Measurements from ENCODE around the gene MMAA. TPM values are rescaled to one million over a fixed set of nuclear protein-coding genes. Genes with fewer than 3 reads are reported as not detected.
A peak's percentile ranks its signal among the peaks of the same experiment; 100 is the strongest.

The MMAA gene
- total RNA-seq, 2 donors from 2014 or later: 16.7 to 17.6 TPM

- Mint-ChIP-seq H3K27ac (no peak overlapping the region), H3K9me3 (peaks cover 0 to 3% of the 10 kb centered on the region in 2 donors)
- ATAC-seq (replicated peaks in 1 of 2): peak; percentile 31 to 53
Measured at GRCh38 chr4:145697332-145697731, 78.1 kb downstream of the MMAA start.

GRCh38 chr4:145698507-145698906 lies 79.3 kb downstream of the MMAA start:
- no peak overlapping the region for H3K27ac Mint-ChIP-seq
- H3K27me3 Mint-ChIP-seq (ENCODE audit: low read depth): peaks cover 28% of the 10 kb centered on the region
- H3K9me3 Mint-ChIP-seq: peaks cover 0 to 3% of the 10 kb centered on the region in 2 donors
- ATAC-seq (replicated peaks in 1 of 2) (no peak), DNase-seq (no peak)
- H3K4me3 Mint-ChIP-seq: no peak overlapping the region
- H3K4me1 Mint-ChIP-seq (ENCODE audit: low read depth): no peaks in the 10 kb centered on the region
- H3K36me3 Mint-ChIP-seq (ENCODE audit: insufficient read depth in 2 of 2): peaks cover 0 to 2% of the 10 kb centered on the region in 2 donors

More at GRCh38 chr4:145697332-145697731, 78.1 kb downstream of the MMAA start:
- H3K36me3 Mint-ChIP-seq (ENCODE audit: insufficient read depth in 2 of 2): peaks cover 0 to 2% of the 10 kb centered on the region in 2 donors
- DNase-seq: no peak
- no peaks in the 10 kb centered on the region for H3K4me1 Mint-ChIP-seq (ENCODE audit: low read depth)
- H3K27me3 Mint-ChIP-seq (ENCODE audit: low read depth): peaks cover 28% of the 10 kb centered on the region
- no peak overlapping the region for H3K4me3 Mint-ChIP-seq

GRCh38 chr4:145703850-145704497 lies 84.8 kb downstream of the MMAA start:
- no peak overlapping the region for H3K27ac Mint-ChIP-seq
- H3K27me3 Mint-ChIP-seq (ENCODE audit: low read depth): peaks cover 13% of the 10 kb centered on the region

GRCh38 chr4:145709336-145709735 lies 90.2 kb downstream of the MMAA start:
- peak overlapping the region; percentile 5 for H3K27ac Mint-ChIP-seq
- DNase-seq (no peak), ATAC-seq (replicated peaks in 1 of 2) (no peak)
- H3K4me1 Mint-ChIP-seq (ENCODE audit: low read depth): peaks cover 38% of the 10 kb centered on the region
- H3K4me3 Mint-ChIP-seq: peak overlapping the region; percentile 11 to 49
- H3K36me3 Mint-ChIP-seq (ENCODE audit: insufficient read depth in 2 of 2): peaks cover 7 to 11% of the 10 kb centered on the region in 2 donors
- H3K27me3 Mint-ChIP-seq (ENCODE audit: low read depth): no peaks in the 10 kb centered on the region
- H3K9me3 Mint-ChIP-seq: peaks cover 7 to 11% of the 10 kb centered on the region in 2 donors

More at GRCh38 chr4:145703850-145704497, 84.8 kb downstream of the MMAA start:
- DNase-seq (no peak), ATAC-seq (replicated peaks in 1 of 2) (no peak)
- H3K36me3 Mint-ChIP-seq (ENCODE audit: insufficient read depth in 2 of 2): no peaks in the 10 kb centered on the region
- peaks cover 2 to 3% of the 10 kb centered on the region in 2 donors for H3K9me3 Mint-ChIP-seq
- peaks cover 5% of the 10 kb centered on the region for H3K4me1 Mint-ChIP-seq (ENCODE audit: low read depth)
- no peak overlapping the region for H3K4me3 Mint-ChIP-seq

Other genes starting within 250 kb of the MMAA start
- 1 to 10 TPM; 3.1 to 9.1 TPM for gene SMAD1, start 137.5 kb upstream of the MMAA start, total RNA-seq
- not detected for gene C4orf51, start 60.8 kb downstream of the MMAA start, total RNA-seq